ENCODE measurements around the gene MSH3. TPM values are rescaled to one million over a fixed set of nuclear protein-coding genes. Genes with fewer than 3 reads are reported as not detected.

Gene MSH3
- total and polyA plus RNA-seq, 8 donors = 2.3 to 25.5 (median 9.9) TPM

DNA sequence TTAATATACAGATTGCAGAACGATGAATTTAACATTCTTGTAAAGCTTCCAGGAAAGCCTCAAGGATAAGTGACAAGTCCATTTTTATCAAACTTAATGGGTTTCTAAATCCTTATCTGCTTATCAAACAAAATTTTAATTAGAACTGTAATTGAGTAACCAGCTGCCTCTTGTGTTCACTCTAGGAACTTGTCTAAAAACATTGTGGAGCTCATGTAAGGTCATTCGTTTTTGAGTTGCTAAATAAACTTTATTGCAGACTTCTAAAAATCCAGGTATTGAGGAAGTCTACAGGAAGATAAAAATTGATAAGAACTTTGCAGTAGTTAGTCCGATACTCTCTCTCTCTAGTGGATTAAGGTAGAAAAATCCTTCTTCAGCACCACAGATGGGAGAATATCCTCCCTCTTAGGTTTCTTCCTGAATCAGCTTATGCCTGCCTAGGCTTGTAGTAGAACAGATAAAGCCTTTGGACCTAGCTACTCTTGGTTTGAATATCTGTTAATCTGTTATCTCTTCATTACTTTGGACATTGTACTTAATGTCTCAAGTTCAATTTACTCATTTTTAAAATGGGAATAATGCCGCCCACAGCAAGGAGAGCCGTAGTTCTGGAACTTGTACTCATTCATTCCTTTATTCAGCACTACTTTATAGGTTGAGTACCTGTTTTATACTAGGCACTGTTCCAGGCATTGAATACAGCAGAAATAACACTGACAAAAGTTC lies 60.3 kb downstream of the MSH3 start:
- Histone ChIP-seq H3K36me3 (peaks cover 0 to 59% (median 39%) of the 10 kb centered on the region in 4 donors), H3K4me3 (no peak overlapping the region), H3K27me3 (no peaks in the 10 kb centered on the region), H3K9me3 (peaks cover 0 to 3% (median 2%) of the 10 kb centered on the region in 4 donors), H3K27ac (no peak overlapping the region), H3K4me1 (no peaks in the 10 kb centered on the region)
- intact Hi-C loops (cut with DNase I; ENCODE audit: low total_unique reads) = no loop called here
- TF ChIP-seq CTCF (IDR thresholded peaks at IDR 0.05) = peak in 1 of 7 experiments; percentile 7
- no peak for TF ChIP-seq EP300 (IDR thresholded peaks at IDR 0.05)
- no peak for DNase-seq
- WGBS, 5 donors = 73 to 83% (median 81%) methylated on average over 5 of the region's 5 CpGs

GRCh38 chr5:80715887-80716286 lies 61.4 kb downstream of the MSH3 start:
- H3K27ac ChIP-seq = no peak overlapping the region
- H3K4me3 ChIP-seq = no peak overlapping the region
- H3K36me3 ChIP-seq = peaks cover 0 to 54% (median 41%) of the 10 kb centered on the region in 4 donors
- WGBS, 5 donors = 89 to 94% (median 91%) methylated on average over 2 of the region's 2 CpGs
- H3K4me1 ChIP-seq = no peaks in the 10 kb centered on the region
- intact Hi-C loops (cut with DNase I; ENCODE audit: low total_unique reads) = no loop called here
- H3K27me3 ChIP-seq = no peaks in the 10 kb centered on the region
- peaks cover 0 to 12% (median 4%) of the 10 kb centered on the region in 4 donors for H3K9me3 ChIP-seq
- no peak for DNase-seq
- no peak for TF ChIP-seq EP300 (IDR thresholded peaks at IDR 0.05)
- no peak for TF ChIP-seq POLR2AphosphoS5 (IDR thresholded peaks at IDR 0.05)
- no peak for TF ChIP-seq POLR2A (IDR thresholded peaks at IDR 0.05)
- no peak for TF ChIP-seq CTCF (IDR thresholded peaks at IDR 0.05)

GRCh38 chr5:80720181-80720580 lies 65.7 kb downstream of the MSH3 start:
- no peak overlapping the region for H3K27ac ChIP-seq
- H3K36me3 ChIP-seq = peaks cover 0 to 46% (median 36%) of the 10 kb centered on the region in 4 donors
- DNase-seq = no peak
- no peaks in the 10 kb centered on the region for H3K27me3 ChIP-seq
- TF ChIP-seq POLR2A (IDR thresholded peaks at IDR 0.05) (no peak), POLR2AphosphoS5 (IDR thresholded peaks at IDR 0.05) (no peak), EP300 (IDR thresholded peaks at IDR 0.05) (no peak), CTCF (IDR thresholded peaks at IDR 0.05) (no peak)
- H3K4me3 ChIP-seq = no peak overlapping the region
- WGBS, 5 donors = 62 to 92% (median 72%) methylated on average over 2 of the region's 2 CpGs
- no peaks in the 10 kb centered on the region for H3K4me1 ChIP-seq
- H3K9me3 ChIP-seq = peaks cover 0 to 12% (median 4%) of the 10 kb centered on the region in 4 donors
- intact Hi-C loops (cut with DNase I; ENCODE audit: low total_unique reads) = no loop called here

DNA sequence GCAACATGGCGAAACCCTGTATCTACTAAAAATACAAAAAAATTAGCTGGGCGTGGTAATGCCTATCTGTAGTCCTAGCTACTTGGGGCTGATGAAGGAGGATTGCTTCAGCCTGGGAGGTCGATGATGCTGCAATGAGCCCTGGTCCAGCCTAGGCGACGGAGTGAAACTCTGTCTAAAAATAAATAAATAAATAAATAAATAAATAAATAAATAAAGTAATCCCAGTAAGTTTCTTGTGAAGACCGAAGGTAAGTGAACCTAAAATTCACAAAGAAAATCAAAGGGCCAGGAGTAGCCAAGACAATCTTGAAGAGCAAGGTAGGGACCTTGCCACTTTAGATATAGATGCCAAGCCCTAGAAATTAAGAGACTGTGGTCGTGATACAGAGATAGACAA lies 68.5 kb downstream of the MSH3 start:
- peaks cover 13 to 54% (median 49%) of the 10 kb centered on the region in 4 donors for H3K36me3 ChIP-seq
- H3K9me3 ChIP-seq = peaks cover 0 to 12% (median 4%) of the 10 kb centered on the region in 4 donors
- no peaks in the 10 kb centered on the region for H3K27me3 ChIP-seq
- no peak overlapping the region for H3K27ac ChIP-seq
- TF ChIP-seq EP300 (IDR thresholded peaks at IDR 0.05) (no peak), POLR2AphosphoS5 (IDR thresholded peaks at IDR 0.05) (no peak), POLR2A (IDR thresholded peaks at IDR 0.05) (no peak)
- no peaks in the 10 kb centered on the region for H3K4me1 ChIP-seq
- intact Hi-C loops (cut with DNase I; ENCODE audit: low total_unique reads) = no loop called here
- DNase-seq = no peak
- 96 to 100% (median 98%) methylated on average over 7 of the region's 7 CpGs for WGBS, 5 donors
- no peak overlapping the region for H3K4me3 ChIP-seq

- intact Hi-C loops (cut with DNase I; ENCODE audit: low total_unique reads) = no loop called here
- H3K4me1 ChIP-seq = no peaks in the 10 kb centered on the region
- H3K27me3 ChIP-seq = no peaks in the 10 kb centered on the region
- peaks cover 13 to 62% (median 53%) of the 10 kb centered on the region in 4 donors for H3K36me3 ChIP-seq
- no peak for DNase-seq
- H3K9me3 ChIP-seq = peaks cover 0 to 1% (median 0%) of the 10 kb centered on the region in 4 donors
- TF ChIP-seq POLR2A (IDR thresholded peaks at IDR 0.05) (no peak), POLR2AphosphoS5 (IDR thresholded peaks at IDR 0.05) (no peak), EP300 (IDR thresholded peaks at IDR 0.05) (no peak), CTCF (IDR thresholded peaks at IDR 0.05) (no peak)
- no peak overlapping the region for H3K4me3 ChIP-seq
- H3K27ac ChIP-seq = no peak overlapping the region
- 90 to 97% (median 93%) methylated on average over 6 of the region's 6 CpGs for WGBS, 5 donors
These were observed 71.0 kb downstream of the MSH3 start for GRCh38 chr5:80725446-80725845.

Data from stomach (tissue), 9 donors.